H1 (cell line): ENCODE measurements around the gene ONECUT3. TPM values are rescaled to one million over a fixed set of nuclear protein-coding genes. Genes with fewer than 3 reads are reported as not detected.

Experiments used
- CTCF ChIA-PET: fragments of 300-600 bp; sonication (Branson Sonifier 250); formaldehyde crosslinking; loops from one replicate; lab custom pipeline; 2021; ENCODE audit not compliant: partially characterized antibody; lab: Charles Lee
- POLR2A ChIA-PET: fragments of 300-600 bp; sonication (Branson Sonifier 250); formaldehyde crosslinking; loops from one replicate; lab custom pipeline; 2021; ENCODE audit warnings: inconsistent platforms; ENCODE audit not compliant: partially characterized antibody; lab: Charles Lee
- DNase-seq, 2 experiments: peaks; one replicate each; pipeline versions ENCODE4 v3.0.0 to v3.0.0-alpha.2; 2010 to 2022; ENCODE audit warnings: low spot score in 2 of 2, low read depth in 1 of 2, mixed read lengths in 1 of 2
- FAIRE-seq: peaks from 2 replicates; lab custom pipeline; 2011; peaks lifted over from hg19 to GRCh38; lab: Jason Lieb, UNC
- H2AFZ ChIP-seq: 2 replicates; pipeline ENCODE4 v1.8.1; 2012; ENCODE audit warnings: low read length, inconsistent platforms
- H2AK5ac ChIP-seq: 2 replicates; pipeline ENCODE4 v1.6.1; 2013; ENCODE audit warnings: low read depth, low read length
- H2BK120ac ChIP-seq: replicated peaks from 2 replicates; pipeline ENCODE3; 2013; ENCODE audit warnings: low read depth, low read length, inconsistent platforms
- H2BK12ac ChIP-seq: 2 replicates; pipeline ENCODE4 v1.6.1; 2013; ENCODE audit warnings: low read depth, low read length
- H2BK15ac ChIP-seq: 2 replicates; pipeline ENCODE4 v1.6.1; 2013; ENCODE audit warnings: low read length
- H2BK20ac ChIP-seq: 2 replicates; pipeline ENCODE4 v1.6.1; 2013; ENCODE audit warnings: low read length
- H2BK5ac ChIP-seq: 2 replicates; pipeline ENCODE4 v1.6.1; 2013; ENCODE audit warnings: low read depth, low read length
- H3K14ac ChIP-seq: 2 replicates; pipeline ENCODE4 v1.6.1; 2013; ENCODE audit warnings: inconsistent platforms; ENCODE audit not compliant: insufficient read length
- H3K18ac ChIP-seq: 2 replicates; pipeline ENCODE4 v1.6.1; 2013; ENCODE audit warnings: low read length; ENCODE audit errors: extremely low read depth
- H3K23ac ChIP-seq: 2 replicates; pipeline ENCODE4 v1.6.1; 2013; ENCODE audit warnings: inconsistent platforms; ENCODE audit not compliant: insufficient read length
- H3K23me2 ChIP-seq: 2 replicates; pipeline ENCODE4 v1.6.1; 2013; ENCODE audit warnings: low read depth, low read length
- H3K27ac ChIP-seq: 2 replicates; pipeline ENCODE4 v1.6.1; 2011; ENCODE audit warnings: low read depth, low read length, inconsistent platforms
- H3K27me3 ChIP-seq, 4 experiments: replicated peaks in 1 of 4; 1 replicate in 1 of 4; 2 replicates in 3 of 4; pipeline versions ENCODE4 v1.6.1 to v1.8.1; 2011 to 2013; ENCODE audit warnings: low read length in 3 of 4, mild to moderate bottlenecking in 3 of 4, inconsistent platforms in 2 of 4, mixed read lengths in 2 of 4, moderate library complexity in 1 of 4; ENCODE audit not compliant: control insufficient read depth in 3 of 4, insufficient read depth in 3 of 4; ENCODE audit errors: extremely low read depth in 1 of 4
- H3K36me3 ChIP-seq, 4 experiments: 2 replicates each; pipeline versions ENCODE4 v1.6.1 to v1.8.1; 2011 to 2013; ENCODE audit warnings: mild to moderate bottlenecking in 4 of 4, low read length in 3 of 4, moderate library complexity in 2 of 4, control low read depth in 1 of 4, inconsistent platforms in 1 of 4; ENCODE audit not compliant: insufficient read depth in 4 of 4, control insufficient read depth in 2 of 4
- H3K4ac ChIP-seq: replicated peaks from 2 replicates; pipeline ENCODE3; 2013; ENCODE audit warnings: low read length, low read depth, mixed read lengths, inconsistent platforms; ENCODE audit not compliant: insufficient read length
- H3K4me1 ChIP-seq, 4 experiments: replicated peaks in 1 of 4; 1 replicate in 1 of 4; 2 replicates in 3 of 4; pipeline versions ENCODE4 v1.6.1 to v1.8.1; 2011 to 2013; ENCODE audit warnings: low read length in 3 of 4, inconsistent platforms in 2 of 4, mixed read lengths in 1 of 4; ENCODE audit not compliant: insufficient read depth in 4 of 4, control insufficient read depth in 3 of 4
- H3K4me2 ChIP-seq, 2 experiments: 2 replicates each; pipeline versions ENCODE4 v1.6.1 to v1.8.1; 2011 to 2013; ENCODE audit warnings: low read depth in 2 of 2, low read length in 2 of 2, control low read depth in 1 of 2, inconsistent platforms in 1 of 2, mild to moderate bottlenecking in 1 of 2; ENCODE audit not compliant: insufficient read depth in 1 of 2
- H3K4me3 ChIP-seq, 4 experiments: fragments of 200-600, 300-600 bp in 1 of 4; sonication (generic), shearing (Covaris generic), sonication (Bioruptor Twin) in 1 of 4; 2 replicates each; pipeline versions ENCODE4 v1.5.1 to v1.8.1; 2011 to 2016; ENCODE audit warnings: low read length in 4 of 4, low read depth in 3 of 4, control low read depth in 2 of 4, inconsistent platforms in 2 of 4, mild to moderate bottlenecking in 2 of 4, mixed read lengths in 1 of 4, moderate library complexity in 1 of 4; ENCODE audit not compliant: insufficient read depth in 2 of 4; ENCODE audit errors: extremely low read depth in 1 of 4
- H3K56ac ChIP-seq: replicated peaks from 2 replicates; pipeline ENCODE3; 2013; ENCODE audit warnings: low read depth, mild to moderate bottlenecking, mixed read lengths, low read length, inconsistent platforms; ENCODE audit not compliant: insufficient read length
- H3K79me1 ChIP-seq: 2 replicates; pipeline ENCODE4 v1.6.1; 2013; ENCODE audit warnings: low read depth, low read length, control low read depth
- H3K79me2 ChIP-seq, 2 experiments: 2 replicates each; pipeline versions ENCODE4 v1.6.1 to v1.8.1; 2012 to 2013; ENCODE audit warnings: low read length in 2 of 2, mild to moderate bottlenecking in 2 of 2, inconsistent platforms in 1 of 2; ENCODE audit not compliant: insufficient read depth in 2 of 2, control insufficient read depth in 1 of 2
- H3K9ac ChIP-seq, 4 experiments: replicated peaks in 1 of 4; 1 replicate in 1 of 4; 2 replicates in 3 of 4; pipeline versions ENCODE4 v1.6.1 to v1.8.1; 2011 to 2013; ENCODE audit warnings: low read depth in 3 of 4, low read length in 3 of 4, control low read depth in 2 of 4, mild to moderate bottlenecking in 2 of 4, moderate library complexity in 2 of 4, inconsistent platforms in 1 of 4; ENCODE audit errors: extremely low read depth in 1 of 4
- H3K9me3 ChIP-seq, 2 experiments: 2 replicates each; pipeline versions ENCODE4 v1.6.1 to v1.8.1; 2012 to 2013; ENCODE audit warnings: mild to moderate bottlenecking in 2 of 2, moderate library complexity in 2 of 2, control low read depth in 1 of 2, inconsistent platforms in 1 of 2, low read depth in 1 of 2, low read length in 1 of 2, mixed read lengths in 1 of 2; ENCODE audit not compliant: insufficient read depth in 2 of 2
- H4K20me1 ChIP-seq, 2 experiments: replicated peaks in 1 of 2; 2 replicates each; pipeline versions ENCODE3 to v1.8.1; 2011 to 2013; ENCODE audit warnings: inconsistent platforms in 2 of 2, low read length in 2 of 2, mild to moderate bottlenecking in 1 of 2; ENCODE audit not compliant: insufficient read depth in 2 of 2, control insufficient read depth in 1 of 2
- H4K5ac ChIP-seq: 2 replicates; pipeline ENCODE4 v1.6.1; 2013; ENCODE audit warnings: low read length, low read depth, mixed read lengths, inconsistent platforms; ENCODE audit not compliant: insufficient read length
- H4K8ac ChIP-seq: 2 replicates; pipeline ENCODE4 v1.8.0; 2013; ENCODE audit warnings: mild to moderate bottlenecking, moderate library complexity, low read length, inconsistent platforms; ENCODE audit not compliant: insufficient read depth; ENCODE audit errors: extremely low read depth
- H4K91ac ChIP-seq: replicated peaks from 2 replicates; pipeline ENCODE3; 2013; ENCODE audit warnings: low read length, mixed read lengths, inconsistent platforms; ENCODE audit not compliant: insufficient read length
- CHD1 ChIP-seq: IDR thresholded peaks from 2 replicates; pipeline ENCODE4 v1.6.1; 2012; ENCODE audit warnings: low read depth, low read length, improper control_type of control experiment
- CHD2 ChIP-seq: IDR thresholded peaks from 2 replicates; pipeline ENCODE4 v1.6.1; 2012; ENCODE audit warnings: low read length, improper control_type of control experiment
- EGR1 ChIP-seq: IDR thresholded peaks from 2 replicates; pipeline ENCODE4 v1.6.1; 2011; ENCODE audit warnings: low read depth, low read length, borderline replicate concordance
- FOSL1 ChIP-seq: IDR thresholded peaks from 2 replicates; pipeline ENCODE4 v1.6.1; 2011; ENCODE audit warnings: mild to moderate bottlenecking, low read depth, low read length, moderate library complexity; ENCODE audit not compliant: insufficient read depth
- GTF2F1 ChIP-seq: IDR thresholded peaks from 2 replicates; pipeline ENCODE4 v1.6.1; 2012; ENCODE audit warnings: low read depth, low read length, improper control_type of control experiment, borderline replicate concordance
- HDAC2 ChIP-seq, 2 experiments: fragments of 300-600 bp in 1 of 2; sonication (generic) in 1 of 2; IDR thresholded peaks; 2 replicates each; pipeline ENCODE4 v1.6.1; 2011 to 2012; ENCODE audit warnings: low read depth in 2 of 2, low read length in 2 of 2, mild to moderate bottlenecking in 2 of 2, moderate library complexity in 2 of 2, borderline replicate concordance in 1 of 2, inconsistent platforms in 1 of 2
- HDAC6 ChIP-seq: IDR thresholded peaks from one replicate; pipeline ENCODE4 v1.7.1; 2012; ENCODE audit warnings: low read depth, mild to moderate bottlenecking, inconsistent platforms, low read length, moderate library complexity
- POU5F1 ChIP-seq: IDR thresholded peaks from 2 replicates; pipeline ENCODE4 v1.6.1; 2011; ENCODE audit warnings: low read depth, mild to moderate bottlenecking, low read length, moderate library complexity
- SAP30 ChIP-seq: fragments of 300-600 bp; sonication (generic); IDR thresholded peaks from 2 replicates; pipeline ENCODE4 v1.7.1; 2012; ENCODE audit warnings: low read length, moderate library complexity, mild to moderate bottlenecking, inconsistent platforms; ENCODE audit not compliant: insufficient read depth, insufficient replicate concordance
- SIRT6 ChIP-seq: IDR thresholded peaks from one replicate; pipeline ENCODE4 v1.7.1; 2012; ENCODE audit warnings: low read length, inconsistent platforms
- SP1 ChIP-seq: IDR thresholded peaks from 2 replicates; pipeline ENCODE4 v1.6.1; 2011; ENCODE audit warnings: low read depth, low read length
- SP4 ChIP-seq: IDR thresholded peaks from 2 replicates; pipeline ENCODE4 v1.6.1; 2012; ENCODE audit warnings: low read length, inconsistent platforms
- ZNF274 ChIP-seq: IDR thresholded peaks from 2 replicates; pipeline ENCODE4 v1.7.0; 2012; ENCODE audit warnings: low read length, borderline replicate concordance; ENCODE audit errors: extremely low read depth
- WGBS, 2 experiments: shearing (Covaris generic) in 1 of 2; methylation state at CpG; one replicate each; pipeline versions ENCODE4 v1.1.6 to v1.1.7; 2013 to 2015; ENCODE audit warnings: low lambda C conversion rate in 2 of 2, mixed read lengths in 2 of 2, inconsistent platforms in 1 of 2, low coverage in 1 of 2, missing lambda C conversion rate in 1 of 2; ENCODE audit not compliant: insufficient replicate concordance in 2 of 2, insufficient coverage in 1 of 2, insufficient read length in 1 of 2; ENCODE audit errors: extremely low coverage in 1 of 2, missing lambda C conversion rate in 1 of 2; 5-methylcytosine and 5-hydroxymethylcytosine counted together
- polyA plus RNA-seq, 7 experiments: library from polyadenylated mRNA; depleted of rRNA in 3 of 7; stranded (reverse) in 5 of 7; unstranded in 2 of 7; fragments of >200 nt in 5 of 7; fragments of 200-250 nt in 2 of 7; gene quantifications; 1 replicate in 5 of 7; 2 replicates in 1 of 7; 4 replicates in 1 of 7; pipeline versions ENCODE4 v1.2.1 to v1.2.3, GENCODE V29; 2011 to 2013; ENCODE audit warnings: missing spikeins in 2 of 7, mixed read lengths in 2 of 7
- total RNA-seq: library from RNA; stranded (reverse); fragmentation: NEBNext Ultra II Directional; extraction: Animal tissue kit (Norgen Biotek cat#: 25700); gene quantifications from 2 replicates; pipeline ENCODE4 v1.2.1, GENCODE V29; 2021

The ONECUT3 gene
- total and polyA plus RNA-seq, 2 of the 8 experiments (the other 6 are each of a cell fraction or from before 2014, with no cell fraction given): not detected

DNA sequence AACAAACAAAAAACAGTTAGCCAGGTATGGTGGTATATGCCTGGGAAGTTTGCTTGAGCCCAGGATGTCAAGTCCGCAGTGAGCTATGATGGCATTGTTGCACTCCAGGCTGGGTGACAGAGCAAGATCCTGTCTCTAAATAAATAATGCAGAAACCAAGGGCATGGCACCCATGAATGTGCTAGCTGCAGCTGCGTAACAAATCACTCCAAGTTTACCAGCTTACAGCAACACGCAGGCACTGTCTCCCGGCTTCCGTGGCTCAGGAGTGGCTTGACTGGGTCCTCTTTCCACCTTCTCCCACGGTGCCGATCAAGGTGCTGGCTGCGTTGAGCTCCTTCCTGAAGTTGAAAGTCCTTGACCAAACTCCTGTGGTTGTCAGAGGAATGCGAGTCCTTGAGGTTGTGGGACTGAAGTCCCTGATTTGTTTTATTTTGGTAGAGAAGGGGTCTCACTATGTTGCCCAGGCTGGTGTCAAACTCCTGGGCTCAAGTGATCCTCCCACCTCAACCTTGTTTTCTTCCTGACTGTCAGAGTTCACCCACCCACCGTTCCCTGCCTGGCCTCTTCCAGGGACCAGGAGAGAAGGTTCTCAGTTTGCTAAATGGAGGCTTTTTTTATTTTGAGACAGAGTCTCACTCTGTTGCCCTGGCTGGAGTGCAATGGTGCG is 13.2 kb upstream of the ONECUT3 start:
- no peak overlapping the region for H3K4ac ChIP-seq
- H3K27me3 ChIP-seq: peaks cover 5 to 15% (median 9%) of the 10 kb centered on the region in 4 experiments
- no peak for TF ChIP-seq HDAC6
- TF ChIP-seq FOSL1: no peak
- no peak for TF ChIP-seq SP1
- no peak for TF ChIP-seq SIRT6
- TF ChIP-seq ZNF274: no peak
- no peak for TF ChIP-seq CHD1
- TF ChIP-seq CHD2: no peak
- TF ChIP-seq HDAC2 (IDR thresholded peaks at IDR 0.05; ENCODE audit: borderline replicate concordance in 1 of 2, low read depth in 2 of 2, low read length in 2 of 2): no peak
- TF ChIP-seq EGR1: no peak
- TF ChIP-seq GTF2F1: no peak
- no peak for TF ChIP-seq SAP30
- no peak for TF ChIP-seq SP4
- TF ChIP-seq POU5F1: no peak

More for the DNA sequence above, 13.2 kb upstream of the ONECUT3 start:
- Histone ChIP-seq H2BK5ac (no peak overlapping the region), H3K4me2 (no peak overlapping the region), H3K4me1 (peaks cover 0 to 9% (median 8%) of the 10 kb centered on the region in 4 experiments; a peak in 6 of 7 replicates), H2AK5ac (no peak overlapping the region), H3K56ac (no peak overlapping the region), H2BK20ac (no peak overlapping the region), H4K20me1 (peaks cover 1 to 4% of the 10 kb centered on the region in 2 experiments), H3K79me2 (no peaks in the 10 kb centered on the region), H3K9ac (no peak overlapping the region), H2AFZ (no peak overlapping the region), H3K9me3 (peaks cover 0 to 3% of the 10 kb centered on the region in 2 experiments; a peak in 1 of 4 replicates), H3K18ac (no peak overlapping the region), H2BK120ac (no peak overlapping the region), H4K5ac (no peak overlapping the region), H2BK15ac (no peak overlapping the region), H3K23ac (no peak overlapping the region), H3K4me3 (no peak overlapping the region), H3K14ac (no peak overlapping the region), H2BK12ac (no peak overlapping the region), H3K36me3 (no peaks in the 10 kb centered on the region), H3K23me2 (no peaks in the 10 kb centered on the region; the same call in 1 of the 2 replicates), H3K27ac (no peak overlapping the region), H4K91ac (no peak overlapping the region), H4K8ac (no peak overlapping the region), H3K79me1 (no peaks in the 10 kb centered on the region)
- DNase-seq (no peak), FAIRE-seq (no peak)
- ChIA-PET POLR2A (no interaction called here), CTCF (interaction anchor here (0.6 to 5.2 kb wide), 5 partner anchors 25 to 73 kb away, joined by 3 to 26 read pairs (median 4); no protein-coding TSS in a partner anchor)
- WGBS, 2 experiments: 87% methylated on average over 11 of the region's 11 CpGs; no CpG with 5 or more reads in 1 of the 2 experiments
